GM12878 (cell line): ENCODE data around the gene IFITM2. TPM values are rescaled to one million over a fixed set of nuclear protein-coding genes. Genes with fewer than 3 reads are reported as not detected.

Source experiments
- BACH1 ChIP-seq: fragments of 450-650 bp; IDR thresholded peaks from 2 replicates; pipeline ENCODE4 v1.6.1; 2017; ENCODE audit warnings: mild to moderate bottlenecking, borderline replicate concordance
- BCL3 ChIP-seq: IDR thresholded peaks from 2 replicates; pipeline ENCODE4 v1.6.1; 2011; ENCODE audit warnings: borderline replicate concordance, low read depth, mild to moderate bottlenecking, moderate library complexity, low read length; ENCODE audit not compliant: insufficient read depth, poor library complexity, severe bottlenecking
- CHD2 ChIP-seq: IDR thresholded peaks from 2 replicates; pipeline ENCODE4 v1.6.1; 2011; ENCODE audit warnings: low read depth, low read length, improper control_type of control experiment, borderline replicate concordance
- E2F4 ChIP-seq: IDR thresholded peaks from 2 replicates; pipeline ENCODE4 v1.6.1; 2012; ENCODE audit warnings: low read depth, low read length, improper control_type of control experiment
- EZH2 ChIP-seq: IDR thresholded peaks from 2 replicates; pipeline ENCODE4 v1.6.1; 2012; ENCODE audit warnings: low read depth, mild to moderate bottlenecking, control low read depth, inconsistent platforms, low read length, borderline replicate concordance; ENCODE audit not compliant: control insufficient read depth
- FOXK2 ChIP-seq: fragments of 450-650 bp; IDR thresholded peaks from 2 replicates; pipeline ENCODE4 v1.6.1; 2017; ENCODE audit warnings: mild to moderate bottlenecking, moderate library complexity
- HDAC2 ChIP-seq: fragments of 200-600 bp; sonication (generic); IDR thresholded peaks from 2 replicates; pipeline ENCODE4 v1.6.1; 2017
- HSF1 ChIP-seq: fragments of 150-350 bp; IDR thresholded peaks from 2 replicates; pipeline ENCODE4 v1.6.1; 2014; ENCODE audit warnings: mild to moderate bottlenecking, low read depth, low read length
- MEF2A ChIP-seq: IDR thresholded peaks from 2 replicates; pipeline ENCODE4 v1.6.1; 2011; ENCODE audit warnings: low read depth, mild to moderate bottlenecking, low read length, moderate library complexity; ENCODE audit not compliant: insufficient read depth
- MYB ChIP-seq: fragments of 150-350 bp; IDR thresholded peaks from 2 replicates; pipeline ENCODE4 v1.6.1; 2014; ENCODE audit warnings: mild to moderate bottlenecking, low read depth, low read length, borderline replicate concordance
- NR2C2 ChIP-seq: IDR thresholded peaks from 2 replicates; pipeline ENCODE4 v1.6.1; 2011; ENCODE audit warnings: borderline replicate concordance, low read depth; ENCODE audit not compliant: control insufficient read depth, insufficient read length
- PAX5 ChIP-seq: IDR thresholded peaks from 2 replicates; pipeline ENCODE4 v1.6.1; 2011; ENCODE audit warnings: low read depth, low read length, borderline replicate concordance
- PAX8 ChIP-seq: fragments of 450-650 bp; IDR thresholded peaks from 2 replicates; pipeline ENCODE4 v1.6.1; 2017; ENCODE audit warnings: mild to moderate bottlenecking, moderate library complexity
- POLR2AphosphoS2 ChIP-seq: IDR thresholded peaks from 2 replicates; pipeline ENCODE4 v1.6.1; 2011; ENCODE audit warnings: low read depth, mild to moderate bottlenecking, low read length, improper control_type of control experiment, moderate library complexity
- SUPT20H ChIP-seq: IDR thresholded peaks from 2 replicates; pipeline ENCODE4 v1.6.1; 2011; ENCODE audit warnings: low read depth, mild to moderate bottlenecking, low read length, moderate library complexity, borderline replicate concordance; ENCODE audit not compliant: control insufficient read depth
- ZNF274 ChIP-seq: IDR thresholded peaks from one replicate; pipeline ENCODE4 v1.8.0; 2011; ENCODE audit not compliant: insufficient read length, insufficient read depth
- polyA plus RNA-seq, 11 experiments: library from polyadenylated mRNA; depleted of rRNA in 4 of 11; unstranded in 6 of 11; stranded (reverse) in 5 of 11; fragments of >200 nt; fragmentation: Nextera tagmentation in 4 of 11; fragmentation: Illumina TruSeq in 1 of 11; extraction: Ambion mirVana in 4 of 11; extraction: Trizol in 1 of 11; gene quantifications; 1 replicate in 1 of 11; 2 replicates in 10 of 11; pipeline versions ENCODE4 v1.2.1 to v1.2.3, GENCODE V29; 2011 to 2016; ENCODE audit warnings: inconsistent platforms in 2 of 11, missing spikeins in 2 of 11, low read depth in 1 of 11
- total RNA-seq, 4 experiments: library from RNA; depleted of rRNA in 3 of 4; stranded (reverse); fragments of >200 nt in 3 of 4; fragmentation: Illumina TruSeq in 1 of 4; extraction: Trizol in 1 of 4; gene quantifications; 2 replicates each; pipeline versions ENCODE4 v1.2.1 to v1.2.3, GENCODE V29; 2013 to 2021
- TF ChIP-seq, protein P1 (sequence below): fragments of 450-650 bp; IDR thresholded peaks from 2 replicates; pipeline ENCODE4 v1.6.1; 2018; ENCODE audit warnings: mild to moderate bottlenecking, low read depth, moderate library complexity; ENCODE audit not compliant: partially characterized antibody
- TF ChIP-seq, protein P2 (sequence below): fragments of 450-650 bp; IDR thresholded peaks from 2 replicates; pipeline ENCODE4 v1.6.1; 2017; ENCODE audit warnings: mild to moderate bottlenecking, moderate library complexity

The IFITM2 gene
- total and polyA plus RNA-seq, 10 of the 15 experiments (the other 5 are each of a cell fraction or from before 2014, with no cell fraction given) = 116 to 3,672 (median 724) TPM

DNA sequence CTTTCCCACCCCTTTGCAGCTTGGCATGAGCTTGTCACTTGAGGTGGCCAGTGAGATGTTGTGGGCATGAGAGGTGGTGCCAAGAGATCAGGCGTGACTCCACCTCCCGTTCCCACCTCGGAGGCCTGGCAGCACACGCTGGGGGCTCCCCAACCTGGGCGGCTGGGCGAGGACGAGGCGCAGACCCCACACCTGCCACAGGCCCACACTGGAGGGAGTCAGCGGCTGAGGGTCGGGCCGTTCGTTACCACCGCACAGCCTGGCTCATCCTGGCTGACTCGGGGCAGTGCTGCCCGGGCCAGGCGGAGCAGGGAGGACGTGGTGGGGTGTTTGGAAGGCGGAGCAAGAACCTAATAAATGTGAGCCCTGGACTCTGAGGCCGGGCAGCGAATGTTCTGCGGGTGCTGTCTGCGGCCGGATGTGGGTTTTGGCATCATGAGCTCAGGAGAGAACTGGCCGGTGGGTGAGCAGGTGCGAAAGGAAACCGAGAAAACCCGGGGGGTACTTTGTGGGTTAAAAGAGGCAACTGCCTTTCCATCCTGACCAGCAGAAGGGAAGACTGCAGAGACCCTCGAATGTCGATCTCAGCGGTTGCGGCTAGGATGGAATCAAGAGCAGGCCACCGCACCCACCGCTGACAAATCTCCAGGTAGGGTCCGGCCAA, 23.2 kb downstream of the IFITM2 start (continued):
- TF ChIP-seq E2F4 (no peak), CHD2 (peak; percentile 61; the same call in 1 of the 2 replicates), NR2C2 (no peak), SUPT20H (no peak), MYB (0 out of 2 replicates have a peak, but pooled peaks have one; percentile 15), BCL3 (no peak), POLR2AphosphoS2 (no peak), EZH2 (no peak), PAX8 (no peak), HSF1 (no peak), BACH1 (0 out of 2 replicates have a peak, but pooled peaks have one; percentile 28), PAX5 (peak; percentile 75), HDAC2 (no peak), FOXK2 (no peak), ZNF274 (no peak), MEF2A (0 out of 2 replicates have a peak, but pooled peaks have one; percentile 35)
- TF ChIP-seq, protein P1, sequence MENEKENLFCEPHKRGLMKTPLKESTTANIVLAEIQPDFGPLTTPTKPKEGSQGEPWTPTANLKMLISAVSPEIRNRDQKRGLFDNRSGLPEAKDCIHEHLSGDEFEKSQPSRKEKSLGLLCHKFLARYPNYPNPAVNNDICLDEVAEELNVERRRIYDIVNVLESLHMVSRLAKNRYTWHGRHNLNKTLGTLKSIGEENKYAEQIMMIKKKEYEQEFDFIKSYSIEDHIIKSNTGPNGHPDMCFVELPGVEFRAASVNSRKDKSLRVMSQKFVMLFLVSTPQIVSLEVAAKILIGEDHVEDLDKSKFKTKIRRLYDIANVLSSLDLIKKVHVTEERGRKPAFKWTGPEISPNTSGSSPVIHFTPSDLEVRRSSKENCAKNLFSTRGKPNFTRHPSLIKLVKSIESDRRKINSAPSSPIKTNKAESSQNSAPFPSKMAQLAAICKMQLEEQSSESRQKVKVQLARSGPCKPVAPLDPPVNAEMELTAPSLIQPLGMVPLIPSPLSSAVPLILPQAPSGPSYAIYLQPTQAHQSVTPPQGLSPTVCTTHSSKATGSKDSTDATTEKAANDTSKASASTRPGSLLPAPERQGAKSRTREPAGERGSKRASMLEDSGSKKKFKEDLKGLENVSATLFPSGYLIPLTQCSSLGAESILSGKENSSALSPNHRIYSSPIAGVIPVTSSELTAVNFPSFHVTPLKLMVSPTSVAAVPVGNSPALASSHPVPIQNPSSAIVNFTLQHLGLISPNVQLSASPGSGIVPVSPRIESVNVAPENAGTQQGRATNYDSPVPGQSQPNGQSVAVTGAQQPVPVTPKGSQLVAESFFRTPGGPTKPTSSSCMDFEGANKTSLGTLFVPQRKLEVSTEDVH = no peak
- TF ChIP-seq, protein P2, sequence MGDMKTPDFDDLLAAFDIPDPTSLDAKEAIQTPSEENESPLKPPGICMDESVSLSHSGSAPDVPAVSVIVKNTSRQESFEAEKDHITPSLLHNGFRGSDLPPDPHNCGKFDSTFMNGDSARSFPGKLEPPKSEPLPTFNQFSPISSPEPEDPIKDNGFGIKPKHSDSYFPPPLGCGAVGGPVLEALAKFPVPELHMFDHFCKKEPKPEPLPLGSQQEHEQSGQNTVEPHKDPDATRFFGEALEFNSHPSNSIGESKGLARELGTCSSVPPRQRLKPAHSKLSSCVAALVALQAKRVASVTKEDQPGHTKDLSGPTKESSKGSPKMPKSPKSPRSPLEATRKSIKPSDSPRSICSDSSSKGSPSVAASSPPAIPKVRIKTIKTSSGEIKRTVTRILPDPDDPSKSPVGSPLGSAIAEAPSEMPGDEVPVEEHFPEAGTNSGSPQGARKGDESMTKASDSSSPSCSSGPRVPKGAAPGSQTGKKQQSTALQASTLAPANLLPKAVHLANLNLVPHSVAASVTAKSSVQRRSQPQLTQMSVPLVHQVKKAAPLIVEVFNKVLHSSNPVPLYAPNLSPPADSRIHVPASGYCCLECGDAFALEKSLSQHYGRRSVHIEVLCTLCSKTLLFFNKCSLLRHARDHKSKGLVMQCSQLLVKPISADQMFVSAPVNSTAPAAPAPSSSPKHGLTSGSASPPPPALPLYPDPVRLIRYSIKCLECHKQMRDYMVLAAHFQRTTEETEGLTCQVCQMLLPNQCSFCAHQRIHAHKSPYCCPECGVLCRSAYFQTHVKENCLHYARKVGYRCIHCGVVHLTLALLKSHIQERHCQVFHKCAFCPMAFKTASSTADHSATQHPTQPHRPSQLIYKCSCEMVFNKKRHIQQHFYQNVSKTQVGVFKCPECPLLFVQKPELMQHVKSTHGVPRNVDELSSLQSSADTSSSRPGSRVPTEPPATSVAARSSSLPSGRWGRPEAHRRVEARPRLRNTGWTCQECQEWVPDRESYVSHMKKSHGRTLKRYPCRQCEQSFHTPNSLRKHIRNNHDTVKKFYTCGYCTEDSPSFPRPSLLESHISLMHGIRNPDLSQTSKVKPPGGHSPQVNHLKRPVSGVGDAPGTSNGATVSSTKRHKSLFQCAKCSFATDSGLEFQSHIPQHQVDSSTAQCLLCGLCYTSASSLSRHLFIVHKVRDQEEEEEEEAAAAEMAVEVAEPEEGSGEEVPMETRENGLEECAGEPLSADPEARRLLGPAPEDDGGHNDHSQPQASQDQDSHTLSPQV = no peak
